22Rv1 (cell line): ENCODE data around the gene SLC2A11.

Experiments
- CTCF ChIP-seq: fragments of 450-650 bp; IDR thresholded peaks from 2 replicates; pipeline ENCODE4 v1.5.1; 2017; ENCODE audit warnings: mild to moderate bottlenecking
- ZFX ChIP-seq: fragments of 450-650 bp; IDR thresholded peaks from 2 replicates; pipeline ENCODE4 v1.6.1; 2017; ENCODE audit warnings: antibody characterized with exemption, borderline replicate concordance

DNA sequence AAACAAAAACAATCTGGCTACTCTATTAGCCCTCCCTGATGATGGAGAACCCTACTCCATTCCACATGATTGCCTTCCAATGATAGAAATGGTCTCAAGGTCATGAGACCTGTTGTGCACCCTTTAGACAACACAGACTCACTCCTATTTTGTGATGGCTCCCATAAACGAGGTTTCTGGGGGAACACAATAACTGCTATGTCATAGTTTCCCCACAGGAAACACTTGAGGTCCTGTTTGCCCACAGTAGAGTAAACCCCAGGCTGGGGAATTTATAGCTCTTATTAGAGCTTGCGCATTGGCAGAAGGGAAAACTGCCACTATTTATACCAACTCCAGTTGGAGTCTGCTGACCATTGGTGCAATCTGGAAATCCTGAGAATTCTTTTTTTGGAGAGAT lies 65.2 kb downstream of the SLC2A11 start:
- no peak for TF ChIP-seq CTCF
- no peak for TF ChIP-seq ZFX
